Common myeloid progenitor, CD34-positive (primary cell): Measurements from ENCODE around the gene NEGR1. TPM values are rescaled to one million over a fixed set of nuclear protein-coding genes. Genes with fewer than 3 reads are reported as not detected.

Experiments
- CTCF ChIA-PET: fragments of 350-600 bp; sonication (Branson Sonifier 250); formaldehyde crosslinking; loops from one replicate; lab custom pipeline; 2021; ENCODE audit warnings: antibody characterized with exemption; lab: Charles Lee
- POLR2A ChIA-PET: fragments of 350-600 bp; sonication (Branson Sonifier 250); formaldehyde crosslinking; loops from one replicate; lab custom pipeline; 2021; ENCODE audit warnings: antibody characterized with exemption; lab: Charles Lee
- DNase-seq, 3 donors: peaks; one replicate each; pipeline versions ENCODE4 v3.0.0 to v3.0.0-alpha.2; 2013
- H3K27ac ChIP-seq, 2 experiments: 1 replicate in 1 of 2; 2 replicates in 1 of 2; pipeline ENCODE4 v1.7.0; 2013; ENCODE audit warnings: inconsistent platforms in 2 of 2, low read length in 2 of 2, mild to moderate bottlenecking in 2 of 2, low read depth in 1 of 2, moderate library complexity in 1 of 2; ENCODE audit not compliant: severe bottlenecking in 2 of 2, insufficient read depth in 1 of 2, poor library complexity in 1 of 2
- H3K27me3 ChIP-seq, 5 experiments: replicated peaks in 2 of 5; 1 replicate in 3 of 5; 2 replicates in 2 of 5; pipeline versions ENCODE4 v1.6.1 to v1.7.0; 2013; ENCODE audit warnings: low read length in 4 of 5, mild to moderate bottlenecking in 2 of 5, moderate library complexity in 2 of 5, inconsistent platforms in 1 of 5; ENCODE audit not compliant: insufficient read depth in 5 of 5, control insufficient read depth in 4 of 5
- H3K36me3 ChIP-seq, 4 experiments: 1 replicate in 2 of 4; 2 replicates in 2 of 4; pipeline versions ENCODE4 v1.6.1 to v1.7.0; 2013; ENCODE audit warnings: low read length in 3 of 4, control low read depth in 1 of 4, mild to moderate bottlenecking in 1 of 4; ENCODE audit not compliant: control insufficient read depth in 4 of 4, insufficient read depth in 4 of 4
- H3K4me1 ChIP-seq, 4 experiments: 1 replicate in 3 of 4; 2 replicates in 1 of 4; pipeline versions ENCODE4 v1.6.1 to v1.7.1; 2013; ENCODE audit warnings: low read length in 3 of 4, mild to moderate bottlenecking in 3 of 4, control low read depth in 1 of 4, inconsistent platforms in 1 of 4, moderate library complexity in 1 of 4; ENCODE audit not compliant: control insufficient read depth in 4 of 4, insufficient read depth in 4 of 4; ENCODE audit errors: control extremely low read depth in 1 of 4
- H3K4me3 ChIP-seq, 7 experiments: 1 replicate in 4 of 7; 2 replicates in 3 of 7; pipeline versions ENCODE4 v1.5.1 to v1.7.0; 2013; ENCODE audit warnings: mild to moderate bottlenecking in 7 of 7, low read length in 6 of 7, moderate library complexity in 6 of 7, inconsistent platforms in 2 of 7, low read depth in 2 of 7, control low read depth in 1 of 7; ENCODE audit not compliant: insufficient read depth in 4 of 7, control insufficient read depth in 1 of 7; ENCODE audit errors: extremely low read depth in 1 of 7
- H3K9me3 ChIP-seq, 5 experiments: 1 replicate in 4 of 5; 2 replicates in 1 of 5; pipeline versions ENCODE4 v1.6.1 to v1.7.1; 2013; ENCODE audit warnings: low read length in 4 of 5, mild to moderate bottlenecking in 2 of 5, inconsistent platforms in 1 of 5, low read depth in 1 of 5, moderate library complexity in 1 of 5; ENCODE audit not compliant: control insufficient read depth in 4 of 5, insufficient read depth in 2 of 5; ENCODE audit errors: control extremely low read depth in 1 of 5
- WGBS: methylation state at CpG from one replicate; pipeline ENCODE4 v1.1.5; 2013; ENCODE audit not compliant: insufficient coverage; 5-methylcytosine and 5-hydroxymethylcytosine counted together
- polyA plus RNA-seq: library from polyadenylated mRNA; unstranded; fragments of 120-200 nt; gene quantifications from one replicate; pipeline ENCODE4 v1.2.1, GENCODE V29; 2013

The NEGR1 gene
- polyA plus RNA-seq: 25.3 TPM

- 0% methylated on average over 33 of the region's 54 CpGs for WGBS
- peak within 1 kb of the TSS; percentile 89 to 98 (median 96) for H3K4me3 ChIP-seq
- H3K27me3 ChIP-seq: no peaks in the 10 kb centered on the region
- no peaks in the 10 kb centered on the region for H3K9me3 ChIP-seq
- H3K27ac ChIP-seq: peak within 1 kb of the TSS; percentile 86 to 96
- ChIA-PET CTCF (interaction anchor here (0.9 kb wide), 1 partner anchor 115 kb away, joined by 6 read pairs; no protein-coding TSS in a partner anchor), POLR2A (interaction anchor here (0.6 kb wide), 1 partner anchor 374 kb away, joined by 3 read pairs; no protein-coding TSS in a partner anchor)
- no peaks in the 10 kb centered on the region for H3K36me3 ChIP-seq
- H3K4me1 ChIP-seq: peaks cover 7 to 46% (median 28%) of the 10 kb centered on the region in 4 experiments
- DNase-seq: peak; percentile 94 to 98 (median 95)
Observed at GRCh38 chr1:72282271-72283021, at the start of gene NEGR1. TSS of gene NEGR1 (minus strand) at chr1:72282539.

- POLR2A ChIA-PET: no interaction called here
- Histone ChIP-seq H3K4me3 (no peak overlapping the region), H3K4me1 (no peaks in the 10 kb centered on the region), H3K36me3 (no peaks in the 10 kb centered on the region), H3K9me3 (no peaks in the 10 kb centered on the region), H3K27me3 (no peaks in the 10 kb centered on the region), H3K27ac (no peak overlapping the region)
- no peak for DNase-seq
- CTCF ChIA-PET: no interaction called here
- WGBS: no CpG with 5 or more reads among the region's 2 CpGs
Observed at GRCh38 chr1:72326494-72326893, 44.2 kb upstream of the NEGR1 start.

GRCh38 chr1:72324451-72324850 is 42.1 kb upstream of the NEGR1 start:
- Histone ChIP-seq H3K27me3 (no peaks in the 10 kb centered on the region), H3K27ac (no peak overlapping the region), H3K4me3 (no peak overlapping the region), H3K4me1 (no peaks in the 10 kb centered on the region), H3K9me3 (no peaks in the 10 kb centered on the region), H3K36me3 (no peaks in the 10 kb centered on the region)
- ChIA-PET POLR2A (no interaction called here), CTCF (no interaction called here)
- no CpG with 5 or more reads among the region's 1 CpG for WGBS
- DNase-seq: peak in 2 of 3 donors; percentile 42 to 64

DNA sequence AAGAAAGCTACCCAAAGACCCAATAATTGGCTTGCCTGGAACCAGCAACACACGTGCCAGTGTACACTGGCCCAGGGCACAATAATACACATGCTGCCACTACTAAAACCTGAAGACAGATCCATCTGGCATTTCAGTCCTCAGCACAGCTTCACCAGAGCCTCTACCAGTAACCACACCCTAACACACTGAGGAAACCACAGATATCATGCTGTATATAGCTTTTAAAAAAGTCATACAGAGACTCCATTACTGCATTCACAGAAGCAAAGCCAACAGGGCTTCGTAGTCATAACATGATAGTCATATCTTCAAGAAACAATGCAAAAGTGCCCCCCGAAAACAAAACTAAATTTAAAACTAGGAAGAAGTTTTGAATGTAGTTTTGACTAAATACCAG is 40.6 kb upstream of the NEGR1 start:
- Histone ChIP-seq H3K4me3 (no peak overlapping the region), H3K9me3 (no peaks in the 10 kb centered on the region), H3K27ac (no peak overlapping the region), H3K4me1 (no peaks in the 10 kb centered on the region), H3K27me3 (no peaks in the 10 kb centered on the region), H3K36me3 (no peaks in the 10 kb centered on the region)
- POLR2A ChIA-PET: no interaction called here
- DNase-seq: peak in 2 of 3 donors; percentile 5 to 25
- WGBS: no CpG with 5 or more reads among the region's 3 CpGs
- CTCF ChIA-PET: no interaction called here

DNA sequence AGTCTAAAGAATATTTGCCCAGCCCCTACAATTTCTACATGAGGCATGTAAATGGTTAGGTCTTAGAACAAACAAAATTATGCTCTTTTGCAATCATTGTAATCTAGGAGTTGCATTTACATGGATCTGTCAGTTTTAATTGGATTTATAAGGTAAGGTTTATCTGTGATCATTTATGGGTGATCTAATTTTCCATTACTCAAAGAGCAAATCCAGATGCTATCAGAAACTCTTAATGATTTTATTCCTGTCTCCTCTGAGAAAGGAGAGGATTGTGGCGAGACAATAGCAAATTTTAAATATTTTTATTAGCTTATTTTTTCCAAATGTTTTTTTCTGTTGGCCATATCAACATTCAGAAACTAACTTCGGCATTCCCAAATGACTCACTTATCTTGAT is 14.2 kb upstream of the NEGR1 start:
- Histone ChIP-seq H3K4me3 (no peak overlapping the region), H3K36me3 (no peaks in the 10 kb centered on the region), H3K9me3 (peaks cover 0 to 6% (median 0%) of the 10 kb centered on the region in 5 experiments), H3K27ac (no peak overlapping the region), H3K27me3 (no peaks in the 10 kb centered on the region), H3K4me1 (no peaks in the 10 kb centered on the region)
- whole genome bisulfite sequencing: no CpG with 5 or more reads among the region's 2 CpGs
- ChIA-PET CTCF (no interaction called here), POLR2A (no interaction called here)
- no peak for DNase-seq

- Histone ChIP-seq H3K27ac (no peak overlapping the region), H3K36me3 (no peaks in the 10 kb centered on the region), H3K9me3 (peaks cover 0 to 4% (median 0%) of the 10 kb centered on the region in 5 experiments), H3K27me3 (no peaks in the 10 kb centered on the region), H3K4me1 (peaks cover 6 to 30% (median 20%) of the 10 kb centered on the region in 4 experiments), H3K4me3 (no peak overlapping the region)
- ChIA-PET POLR2A (interaction anchor here (0.7 kb wide), 1 partner anchor 299 kb away, joined by 3 read pairs; no protein-coding TSS in a partner anchor), CTCF (interaction anchor here (0.9 to 1.0 kb wide), 2 partner anchors 9 to 58 kb away, joined by 3 read pairs; no protein-coding TSS in a partner anchor)
- DNase-seq: peak in 2 of 3 donors; percentile 41 to 48
Observed at GRCh38 chr1:72288886-72289285, 6.5 kb upstream of the NEGR1 start.

DNA sequence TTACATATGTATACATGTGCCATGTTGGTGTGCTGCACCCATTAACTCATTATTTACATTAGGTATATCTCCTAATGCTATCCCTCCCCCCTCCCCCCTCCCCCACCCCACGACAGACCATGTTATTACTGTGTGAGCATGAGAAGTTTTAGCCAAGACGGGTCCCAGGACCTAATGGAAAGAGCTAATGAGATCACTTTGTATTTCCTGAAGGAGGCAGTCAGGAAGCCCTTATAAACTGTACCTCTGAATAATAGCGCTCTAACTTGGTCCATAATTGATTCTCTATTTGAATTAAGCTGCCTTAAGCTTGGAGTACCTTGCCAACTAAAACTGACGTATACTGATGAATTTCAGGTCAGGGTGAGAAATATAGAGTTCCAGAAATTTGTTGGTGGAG is 4.1 kb upstream of the NEGR1 start:
- Histone ChIP-seq H3K4me1 (peaks cover 8 to 43% (median 24%) of the 10 kb centered on the region in 4 experiments), H3K27ac (no peak overlapping the region), H3K27me3 (no peaks in the 10 kb centered on the region), H3K36me3 (no peaks in the 10 kb centered on the region), H3K4me3 (peak overlapping the region in 2 of 7 experiments; percentile 4 to 19), H3K9me3 (no peaks in the 10 kb centered on the region)
- DNase-seq: no peak
- 70% methylated on average over 2 of the region's 4 CpGs for WGBS
- ChIA-PET POLR2A (no interaction called here), CTCF (interaction anchor here (1.1 to 2.4 kb wide), 3 partner anchors 85 to 151 kb away, joined by 3 to 7 read pairs (median 3); no protein-coding TSS in a partner anchor)
